Neural crest cell (in vitro differentiated cells): ENCODE measurements around the gene ASTN2. TPM values are rescaled to one million over a fixed set of nuclear protein-coding genes. Genes with fewer than 3 reads are reported as not detected.

ENCODE experiments used
- DNase-seq: peaks from one replicate; pipeline ENCODE4 v3.0.0; 2021; ENCODE audit warnings: low read depth, mixed read lengths, low spot score
- H3K27ac Mint-ChIP-seq: one replicate; pipeline ENCODE4 v1.8.0; 2021; ENCODE audit warnings: mild to moderate bottlenecking, mixed read lengths; ENCODE audit not compliant: unreplicated experiment
- H3K27me3 Mint-ChIP-seq: 2 replicates; pipeline ENCODE4 v1.8.0; 2021; ENCODE audit warnings: low read depth, mild to moderate bottlenecking, mixed read lengths
- H3K36me3 Mint-ChIP-seq: 2 replicates; pipeline ENCODE4 v1.8.0; 2021; ENCODE audit warnings: low read depth, mild to moderate bottlenecking, mixed read lengths
- H3K4me1 Mint-ChIP-seq: 2 replicates; pipeline ENCODE4 v1.8.0; 2021; ENCODE audit warnings: mixed read lengths
- H3K4me3 Mint-ChIP-seq: one replicate; pipeline ENCODE4 v1.8.0; 2021; ENCODE audit warnings: mild to moderate bottlenecking, mixed read lengths
- H3K9me3 Mint-ChIP-seq: 2 replicates; pipeline ENCODE4 v1.8.0; 2021; ENCODE audit warnings: mixed read lengths
- total RNA-seq: library from RNA; stranded (reverse); gene quantifications from 2 replicates; pipeline ENCODE4 v1.2.1, GENCODE V29; 2021
- TF ChIP-seq, protein P1 (sequence below): fragments of 200-600 bp; sonication (generic); conservative IDR thresholded peaks from 2 replicates; pipeline ENCODE4 v1.5.0; 2021; ENCODE audit warnings: antibody characterized with exemption, mild to moderate bottlenecking

Gene ASTN2
- total RNA-seq, 1 donor from 2014 or later, result 7.3 TPM

DNA sequence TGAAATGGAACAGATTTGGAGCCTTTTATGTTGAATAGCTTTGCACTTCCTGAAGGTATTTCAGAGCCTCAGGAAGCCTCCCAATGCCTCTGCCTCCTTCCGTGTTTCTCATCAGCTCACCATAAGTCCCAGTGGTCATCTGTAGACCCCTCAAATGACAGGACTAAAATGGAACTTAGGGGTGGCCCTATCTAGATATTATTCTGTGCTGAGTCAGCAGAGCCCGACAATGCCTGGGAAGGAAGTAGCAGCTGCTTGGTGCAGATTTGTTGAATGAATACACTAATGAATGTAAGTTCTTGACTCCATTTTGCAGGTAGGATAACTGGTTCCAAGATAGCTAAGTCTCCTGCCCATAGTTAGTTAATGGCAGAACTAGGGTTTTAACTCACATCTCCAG is 97.7 kb downstream of the ASTN2 start:
- peaks cover 10% of the 10 kb centered on the region for H3K27me3 Mint-ChIP-seq
- H3K27ac Mint-ChIP-seq, result no peak overlapping the region
- no peaks in the 10 kb centered on the region for H3K36me3 Mint-ChIP-seq
- TF ChIP-seq, protein P1, sequence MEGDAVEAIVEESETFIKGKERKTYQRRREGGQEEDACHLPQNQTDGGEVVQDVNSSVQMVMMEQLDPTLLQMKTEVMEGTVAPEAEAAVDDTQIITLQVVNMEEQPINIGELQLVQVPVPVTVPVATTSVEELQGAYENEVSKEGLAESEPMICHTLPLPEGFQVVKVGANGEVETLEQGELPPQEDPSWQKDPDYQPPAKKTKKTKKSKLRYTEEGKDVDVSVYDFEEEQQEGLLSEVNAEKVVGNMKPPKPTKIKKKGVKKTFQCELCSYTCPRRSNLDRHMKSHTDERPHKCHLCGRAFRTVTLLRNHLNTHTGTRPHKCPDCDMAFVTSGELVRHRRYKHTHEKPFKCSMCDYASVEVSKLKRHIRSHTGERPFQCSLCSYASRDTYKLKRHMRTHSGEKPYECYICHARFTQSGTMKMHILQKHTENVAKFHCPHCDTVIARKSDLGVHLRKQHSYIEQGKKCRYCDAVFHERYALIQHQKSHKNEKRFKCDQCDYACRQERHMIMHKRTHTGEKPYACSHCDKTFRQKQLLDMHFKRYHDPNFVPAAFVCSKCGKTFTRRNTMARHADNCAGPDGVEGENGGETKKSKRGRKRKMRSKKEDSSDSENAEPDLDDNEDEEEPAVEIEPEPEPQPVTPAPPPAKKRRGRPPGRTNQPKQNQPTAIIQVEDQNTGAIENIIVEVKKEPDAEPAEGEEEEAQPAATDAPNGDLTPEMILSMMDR, result no peak
- H3K4me1 Mint-ChIP-seq, result no peaks in the 10 kb centered on the region
- no peaks in the 10 kb centered on the region for H3K9me3 Mint-ChIP-seq
- no peak overlapping the region for H3K4me3 Mint-ChIP-seq
- no peak for DNase-seq

DNA sequence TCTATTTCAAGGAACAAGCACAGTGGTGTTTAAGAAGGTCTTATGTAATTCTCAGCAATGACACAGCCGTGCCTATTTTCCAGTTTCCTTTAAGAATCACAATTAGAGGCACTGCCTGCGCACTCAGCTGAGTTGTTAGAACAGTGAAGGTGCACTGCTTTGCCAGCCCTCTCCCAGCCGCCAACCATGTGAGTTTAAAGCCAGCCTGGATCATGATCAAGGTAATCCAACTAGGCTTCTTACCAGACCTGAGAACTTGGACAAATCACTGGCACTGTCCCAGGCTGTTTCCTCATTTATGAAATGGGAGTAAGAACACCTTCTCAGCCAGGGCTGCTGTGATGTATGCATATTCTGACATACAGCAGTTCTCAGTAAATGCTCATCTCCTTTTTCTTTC is 99.6 kb downstream of the ASTN2 start:
- H3K9me3 Mint-ChIP-seq, result no peaks in the 10 kb centered on the region
- no peak overlapping the region for H3K4me3 Mint-ChIP-seq
- H3K27ac Mint-ChIP-seq, result no peak overlapping the region
- TF ChIP-seq, protein P1, result no peak
- H3K4me1 Mint-ChIP-seq, result no peaks in the 10 kb centered on the region
- DNase-seq, result no peak
- no peaks in the 10 kb centered on the region for H3K36me3 Mint-ChIP-seq
- peaks cover 10% of the 10 kb centered on the region for H3K27me3 Mint-ChIP-seq

DNA sequence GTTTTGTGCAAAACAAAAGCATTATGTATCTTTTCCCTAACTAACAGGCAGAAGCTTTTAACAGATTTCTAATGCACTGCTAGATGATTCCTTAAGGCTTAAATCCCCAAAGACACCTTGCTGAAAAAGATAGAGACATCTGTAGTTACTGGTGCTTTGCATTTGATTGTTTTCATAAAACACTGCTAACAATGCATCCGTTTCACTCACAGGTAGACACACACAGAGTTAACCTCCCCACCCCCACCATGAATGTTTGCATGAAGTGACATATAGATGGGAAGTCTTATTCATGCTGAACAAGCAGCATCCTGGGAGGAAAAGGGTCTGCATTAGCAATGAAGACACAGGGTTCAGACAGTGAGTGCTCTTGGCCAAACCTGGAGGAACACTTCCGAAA is 100.9 kb downstream of the ASTN2 start:
- TF ChIP-seq, protein P1, result no peak
- Mint-ChIP-seq H3K4me1 (no peaks in the 10 kb centered on the region), H3K9me3 (no peaks in the 10 kb centered on the region), H3K27me3 (peaks cover 10% of the 10 kb centered on the region), H3K4me3 (no peak overlapping the region), H3K27ac (no peak overlapping the region), H3K36me3 (no peaks in the 10 kb centered on the region)
- no peak for DNase-seq

DNA sequence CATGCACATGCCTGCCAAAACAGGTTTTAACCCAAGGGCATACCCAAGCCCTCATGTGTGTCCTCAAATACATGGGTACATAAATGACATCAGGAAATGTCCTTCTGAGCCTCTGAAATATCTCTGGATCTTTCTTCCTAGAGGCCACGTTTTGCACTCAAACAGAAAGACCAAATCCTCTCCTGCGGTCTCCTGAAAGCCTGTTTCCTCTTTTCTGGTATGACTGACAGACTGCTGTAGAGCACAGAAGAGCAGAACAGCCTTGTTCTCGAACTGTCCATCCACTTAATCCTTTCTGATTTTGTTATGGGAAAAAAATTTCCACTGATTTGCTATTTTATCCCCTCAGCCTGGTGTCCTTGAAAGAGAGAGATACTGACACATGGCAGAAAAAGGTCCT is 107.2 kb downstream of the ASTN2 start:
- H3K4me3 Mint-ChIP-seq, result no peak overlapping the region
- H3K36me3 Mint-ChIP-seq, result no peaks in the 10 kb centered on the region
- no peak overlapping the region for H3K27ac Mint-ChIP-seq
- DNase-seq, result no peak
- H3K4me1 Mint-ChIP-seq, result no peaks in the 10 kb centered on the region
- peaks cover 12% of the 10 kb centered on the region for H3K27me3 Mint-ChIP-seq
- H3K9me3 Mint-ChIP-seq, result no peaks in the 10 kb centered on the region
- TF ChIP-seq, protein P1, result no peak

DNA sequence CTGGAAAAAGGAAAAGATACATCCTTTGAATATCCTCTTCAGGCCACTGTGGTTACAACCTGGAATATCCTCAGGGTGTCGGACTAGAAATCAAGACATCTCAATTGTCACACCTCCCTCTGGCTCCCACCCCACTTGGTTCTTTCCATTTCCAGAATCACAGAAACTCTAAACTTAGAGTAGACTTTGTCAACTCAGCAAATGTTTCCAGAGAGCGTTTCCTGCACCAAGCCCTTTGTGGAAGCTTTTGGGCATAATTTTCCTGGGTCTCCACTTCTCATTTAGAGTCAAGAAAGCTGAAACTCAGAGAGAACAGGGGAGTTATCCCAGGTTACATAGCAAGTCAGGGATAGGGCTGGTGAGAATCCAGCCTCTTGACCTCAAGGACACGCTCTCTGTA is 108.8 kb downstream of the ASTN2 start:
- DNase-seq, result no peak
- H3K27me3 Mint-ChIP-seq, result peaks cover 16% of the 10 kb centered on the region
- no peaks in the 10 kb centered on the region for H3K36me3 Mint-ChIP-seq
- H3K4me3 Mint-ChIP-seq, result no peak overlapping the region
- no peak overlapping the region for H3K27ac Mint-ChIP-seq
- TF ChIP-seq, protein P1, result no peak
- H3K4me1 Mint-ChIP-seq, result no peaks in the 10 kb centered on the region
- H3K9me3 Mint-ChIP-seq, result no peaks in the 10 kb centered on the region

DNA sequence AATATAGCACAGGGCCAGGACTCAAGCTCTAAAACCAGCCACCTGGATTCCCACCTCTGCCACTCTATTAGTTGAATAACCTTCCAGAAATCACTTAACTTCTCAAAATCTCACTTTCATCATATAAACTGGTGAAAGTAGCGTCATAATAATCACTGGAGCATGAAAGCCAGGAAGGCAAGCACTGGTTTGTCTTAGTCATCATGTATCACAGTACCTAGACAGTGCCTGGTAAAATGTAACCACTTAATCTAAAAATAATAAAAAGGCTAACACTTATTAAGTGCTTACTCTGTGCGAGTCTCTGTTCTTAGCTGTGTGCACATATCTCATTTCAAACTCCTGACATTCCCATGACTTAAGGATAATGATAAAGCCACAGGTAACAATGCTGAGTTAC is 109.4 kb downstream of the ASTN2 start:
- no peak for DNase-seq
- Mint-ChIP-seq H3K9me3 (no peaks in the 10 kb centered on the region), H3K4me1 (no peaks in the 10 kb centered on the region), H3K36me3 (no peaks in the 10 kb centered on the region), H3K27ac (no peak overlapping the region), H3K27me3 (peaks cover 17% of the 10 kb centered on the region), H3K4me3 (no peak overlapping the region)
- TF ChIP-seq, protein P1, result no peak
